Subcutaneous abdominal adipose tissue (tissue), 5 donors: ENCODE measurements around the gene UBXN2A.

Experiments
- H3K27ac ChIP-seq: one replicate; pipeline ENCODE4 v1.7.0; 2013; ENCODE audit warnings: low read depth, mild to moderate bottlenecking, inconsistent platforms, low read length, moderate library complexity
- H3K27me3 ChIP-seq, 5 donors: one replicate each; pipeline ENCODE4 v1.7.0; 2013; ENCODE audit warnings: low read length in 5 of 5, inconsistent platforms in 1 of 5; ENCODE audit not compliant: control insufficient read depth in 5 of 5, insufficient read depth in 4 of 5
- H3K36me3 ChIP-seq, 5 donors: one replicate each; pipeline ENCODE4 v1.7.0; 2013; ENCODE audit warnings: low read length in 5 of 5; ENCODE audit not compliant: control insufficient read depth in 5 of 5, insufficient read depth in 5 of 5
- H3K4me1 ChIP-seq, 5 donors: one replicate each; pipeline ENCODE4 v1.7.0; 2013; ENCODE audit warnings: low read length in 5 of 5, mild to moderate bottlenecking in 3 of 5, moderate library complexity in 1 of 5; ENCODE audit not compliant: control insufficient read depth in 5 of 5, insufficient read depth in 5 of 5
- H3K4me3 ChIP-seq, 5 donors: one replicate each; pipeline ENCODE4 v1.7.0; 2013; ENCODE audit warnings: low read length in 5 of 5, low read depth in 1 of 5
- H3K9ac ChIP-seq, 5 donors: one replicate each; pipeline ENCODE4 v1.7.0; 2013; ENCODE audit warnings: low read length in 5 of 5, mild to moderate bottlenecking in 4 of 5, moderate library complexity in 3 of 5
- H3K9me3 ChIP-seq, 5 donors: one replicate each; pipeline ENCODE4 v1.7.0; 2013; ENCODE audit warnings: low read length in 5 of 5; ENCODE audit not compliant: control insufficient read depth in 5 of 5
- donor health status: healthy.
- donor health status: healthy.
- donor health status: healthy.
- donor health status: healthy.
- donor health status: healthy.

UBXN2A gene

GRCh38 chr2:23915327-23915726, 24.9 kb upstream of the UBXN2A start:
- peaks cover 0 to 15% (median 12%) of the 10 kb centered on the region in 5 donors for H3K4me1 ChIP-seq
- H3K36me3 ChIP-seq, result no peaks in the 10 kb centered on the region
- no peak overlapping the region for H3K9ac ChIP-seq
- no peaks in the 10 kb centered on the region for H3K9me3 ChIP-seq
- H3K4me3 ChIP-seq, result no peak overlapping the region
- H3K27ac ChIP-seq, result peak overlapping the region; percentile 18
- no peaks in the 10 kb centered on the region for H3K27me3 ChIP-seq

- no peaks in the 10 kb centered on the region for H3K27me3 ChIP-seq
- H3K27ac ChIP-seq, result no peak overlapping the region
- no peak overlapping the region for H3K9ac ChIP-seq
- no peaks in the 10 kb centered on the region for H3K9me3 ChIP-seq
- H3K36me3 ChIP-seq, result no peaks in the 10 kb centered on the region
- peaks cover 0 to 15% (median 12%) of the 10 kb centered on the region in 5 donors for H3K4me1 ChIP-seq
- no peak overlapping the region for H3K4me3 ChIP-seq
These were observed 23.4 kb upstream of the UBXN2A start for GRCh38 chr2:23916727-23917405.

- Histone ChIP-seq H3K27me3 (no peaks in the 10 kb centered on the region), H3K4me1 (peaks cover 0 to 14% (median 12%) of the 10 kb centered on the region in 5 donors), H3K9ac (no peak overlapping the region), H3K4me3 (no peak overlapping the region), H3K9me3 (no peaks in the 10 kb centered on the region), H3K36me3 (no peaks in the 10 kb centered on the region), H3K27ac (no peak overlapping the region)
These were observed 21.3 kb upstream of the UBXN2A start for GRCh38 chr2:23918837-23919489.

- Histone ChIP-seq H3K27me3 (no peaks in the 10 kb centered on the region), H3K4me3 (peak overlapping the region in 4 of 5 donors; percentile 78 to 92 (median 90)), H3K36me3 (no peaks in the 10 kb centered on the region), H3K9ac (peak overlapping the region in 3 of 5 donors; percentile 98 to 99 (median 99)), H3K27ac (peak overlapping the region; percentile 99), H3K4me1 (peaks cover 0 to 30% (median 24%) of the 10 kb centered on the region in 5 donors), H3K9me3 (no peaks in the 10 kb centered on the region)
These were observed 15.5 kb upstream of the UBXN2A start for GRCh38 chr2:23924589-23925359.

GRCh38 chr2:23925702-23926289, 14.5 kb upstream of the UBXN2A start:
- no peaks in the 10 kb centered on the region for H3K36me3 ChIP-seq
- no peaks in the 10 kb centered on the region for H3K27me3 ChIP-seq
- no peaks in the 10 kb centered on the region for H3K9me3 ChIP-seq
- peaks cover 0 to 30% (median 24%) of the 10 kb centered on the region in 5 donors for H3K4me1 ChIP-seq
- H3K4me3 ChIP-seq, result peak overlapping the region; percentile 78 to 99 (median 91)
- peak overlapping the region; percentile 99 for H3K27ac ChIP-seq
- peak overlapping the region; percentile 73 to 99 (median 99) for H3K9ac ChIP-seq

GRCh38 chr2:23926290-23926749, 13.9 kb upstream of the UBXN2A start:
- peak overlapping the region; percentile 99 for H3K27ac ChIP-seq
- no peaks in the 10 kb centered on the region for H3K27me3 ChIP-seq
- peaks cover 0 to 2% (median 0%) of the 10 kb centered on the region in 5 donors for H3K36me3 ChIP-seq
- H3K4me1 ChIP-seq, result peaks cover 0 to 30% (median 24%) of the 10 kb centered on the region in 5 donors
- H3K9me3 ChIP-seq, result no peaks in the 10 kb centered on the region
- H3K4me3 ChIP-seq, result peak overlapping the region; percentile 78 to 99 (median 91)
- H3K9ac ChIP-seq, result peak overlapping the region; percentile 73 to 99 (median 99)

- H3K4me1 ChIP-seq, result peaks cover 0 to 30% (median 24%) of the 10 kb centered on the region in 5 donors
- H3K9me3 ChIP-seq, result no peaks in the 10 kb centered on the region
- H3K27ac ChIP-seq, result peak within 1 kb of the TSS; percentile 99
- peaks cover 0 to 4% (median 0%) of the 10 kb centered on the region in 5 donors for H3K36me3 ChIP-seq
- peak within 1 kb of the TSS; percentile 78 to 99 (median 91) for H3K4me3 ChIP-seq
- H3K9ac ChIP-seq, result peak within 1 kb of the TSS; percentile 81 to 99 (median 99)
- no peaks in the 10 kb centered on the region for H3K27me3 ChIP-seq
These were observed 13.3 kb upstream of the UBXN2A start, which contains the start of gene ATAD2B for GRCh38 chr2:23926750-23927571. Gene ATAD2B (minus strand): TSS chr2:23927123. CDS start chr2:23926770, 353 bp downstream.

- Histone ChIP-seq H3K9ac (no peak overlapping the region), H3K27ac (no peak overlapping the region), H3K9me3 (no peaks in the 10 kb centered on the region)
These were observed 6.0 kb upstream of the UBXN2A start for GRCh38 chr2:23934259-23934658.

More at GRCh38 chr2:23934259-23934658, 6.0 kb upstream of the UBXN2A start:
- Histone ChIP-seq H3K36me3 (peaks cover 0 to 4% (median 0%) of the 10 kb centered on the region in 5 donors), H3K27me3 (no peaks in the 10 kb centered on the region), H3K4me1 (peaks cover 0 to 6% (median 4%) of the 10 kb centered on the region in 5 donors), H3K4me3 (no peak overlapping the region)
